Neural cell (in vitro differentiated cells): ENCODE data around the gene RRN3. TPM values are rescaled to one million over a fixed set of nuclear protein-coding genes. Genes with fewer than 3 reads are reported as not detected.

Experiments
- H2AFZ ChIP-seq: fragments of 200-600, 300-800 bp; sonication (generic), shearing (Covaris generic); 2 replicates; pipeline ENCODE4 v1.6.0; 2014; ENCODE audit warnings: low read depth, mild to moderate bottlenecking, antibody characterized with exemption, low read length, moderate library complexity
- H3F3A ChIP-seq: fragments of 200-600 bp; shearing (Covaris generic); 2 replicates; pipeline ENCODE4 v1.6.1; 2016; ENCODE audit warnings: mild to moderate bottlenecking, moderate library complexity, mixed read lengths, antibody characterized with exemption, low read length; ENCODE audit not compliant: insufficient read depth, poor library complexity, severe bottlenecking
- H3K27ac ChIP-seq: fragments of 200-600, 300-800 bp; sonication (generic), shearing (Covaris generic); 2 replicates; pipeline ENCODE4 v1.5.1; 2014; ENCODE audit warnings: mild to moderate bottlenecking, low read length, moderate library complexity
- H3K27me3 ChIP-seq: fragments of 300-800, 200-600 bp; sonication (generic), shearing (Covaris generic); 2 replicates; pipeline ENCODE4 v1.6.0; 2014; ENCODE audit warnings: mild to moderate bottlenecking, low read depth, low read length, moderate library complexity; ENCODE audit not compliant: insufficient read depth
- H3K36me3 ChIP-seq: fragments of 300-800, 200-600 bp; sonication (generic), shearing (Covaris generic); 2 replicates; pipeline ENCODE4 v1.5.1; 2014; ENCODE audit warnings: mild to moderate bottlenecking, antibody characterized with exemption, low read length, moderate library complexity; ENCODE audit not compliant: insufficient read depth
- H3K4me2 ChIP-seq: fragments of 300-800, 200-600 bp; sonication (generic), shearing (Covaris generic); 2 replicates; pipeline ENCODE4 v1.6.0; 2014; ENCODE audit warnings: mild to moderate bottlenecking, low read length
- H3K4me3 ChIP-seq: fragments of 300-800, 200-600 bp; sonication (generic), shearing (Covaris generic); 2 replicates; pipeline ENCODE4 v1.5.1; 2014; ENCODE audit warnings: mild to moderate bottlenecking, low read length, moderate library complexity
- H3K79me2 ChIP-seq: fragments of 200-600 bp; shearing (Covaris generic); replicated peaks from 2 replicates; pipeline ENCODE4 v1.6.0; 2014; ENCODE audit warnings: mild to moderate bottlenecking, low read length, moderate library complexity; ENCODE audit not compliant: insufficient read depth
- H3K9ac ChIP-seq: fragments of 300-800, 200-600 bp; sonication (generic), shearing (Covaris generic); 2 replicates; pipeline ENCODE4 v1.6.1; 2016; ENCODE audit warnings: mild to moderate bottlenecking, low read length, mixed read lengths
- H3K9me2 ChIP-seq: fragments of 200-600 bp; shearing (Covaris generic); 2 replicates; pipeline ENCODE4 v1.6.1; 2016; ENCODE audit warnings: mild to moderate bottlenecking, low read length, mixed read lengths; ENCODE audit not compliant: insufficient read depth
- H3K9me3 ChIP-seq: fragments of 200-600, 300-800 bp; sonication (generic), shearing (Covaris generic); 2 replicates; pipeline ENCODE4 v1.6.1; 2016; ENCODE audit warnings: mild to moderate bottlenecking, mixed run types, low read length, moderate library complexity, mixed read lengths
- H4K20me1 ChIP-seq: fragments of 200-600 bp; shearing (Covaris generic); 2 replicates; pipeline ENCODE4 v1.6.1; 2016; ENCODE audit warnings: mild to moderate bottlenecking, mixed run types; ENCODE audit not compliant: insufficient read depth
- CTCF ChIP-seq: fragments of 450-650 bp; IDR thresholded peaks from 2 replicates; pipeline ENCODE4 v1.5.1; 2014; ENCODE audit warnings: antibody characterized with exemption, mild to moderate bottlenecking, moderate library complexity; ENCODE audit not compliant: poor library complexity, severe bottlenecking
- EP300 ChIP-seq: fragments of 450-650 bp; conservative IDR thresholded peaks from 2 replicates; pipeline ENCODE4 v1.6.1; 2014; ENCODE audit warnings: antibody characterized with exemption, mild to moderate bottlenecking, moderate library complexity; ENCODE audit not compliant: poor library complexity, severe bottlenecking
- EZH2 ChIP-seq: fragments of 200-600, 300-800 bp; shearing (Covaris generic), sonication (generic); IDR thresholded peaks from 2 replicates; pipeline ENCODE4 v1.6.1; 2014; ENCODE audit warnings: antibody characterized with exemption, low read length, borderline replicate concordance, mild to moderate bottlenecking; ENCODE audit not compliant: insufficient read depth, poor library complexity, severe bottlenecking
- MXI1 ChIP-seq: fragments of 450-650 bp; conservative IDR thresholded peaks from 2 replicates; pipeline ENCODE4 v1.6.1; 2014; ENCODE audit warnings: antibody characterized with exemption, mild to moderate bottlenecking; ENCODE audit not compliant: poor library complexity, severe bottlenecking
- POLR2AphosphoS5 ChIP-seq: IDR thresholded peaks from 2 replicates; pipeline ENCODE4 v1.6.1; 2012
- RAD21 ChIP-seq: fragments of 450-650 bp; conservative IDR thresholded peaks from 2 replicates; pipeline ENCODE4 v1.6.1; 2014; ENCODE audit warnings: antibody characterized with exemption, mild to moderate bottlenecking, moderate library complexity
- REST ChIP-seq: IDR thresholded peaks from 2 replicates; pipeline ENCODE4 v1.6.1; 2012; ENCODE audit warnings: borderline replicate concordance
- SMC3 ChIP-seq: fragments of 450-650 bp; conservative IDR thresholded peaks from 2 replicates; pipeline ENCODE4 v1.6.1; 2014; ENCODE audit warnings: antibody characterized with exemption, mild to moderate bottlenecking, moderate library complexity; ENCODE audit not compliant: poor library complexity
- TAF1 ChIP-seq: IDR thresholded peaks from 2 replicates; pipeline ENCODE4 v1.6.1; 2012; ENCODE audit warnings: low read depth
- polyA plus RNA-seq: library from polyadenylated mRNA; depleted of rRNA; stranded (reverse); fragments of >200 nt; gene quantifications from 2 replicates; pipeline ENCODE4 v1.2.3, GENCODE V29; 2014

Gene RRN3
- polyA plus RNA-seq, 1 donor from 2014 or later: 95.4 TPM

GRCh38 chr16:15059324-15059723 is 34.7 kb downstream of the RRN3 start:
- no peak overlapping the region for H3K9ac ChIP-seq
- TF ChIP-seq EZH2 (no peak), TAF1 (no peak), POLR2AphosphoS5 (no peak), REST (no peak), RAD21 (no peak)
- no peak overlapping the region for H3K27ac ChIP-seq
- H3K79me2 ChIP-seq: peaks cover 4% of the 10 kb centered on the region
- H3K9me3 ChIP-seq: no peaks in the 10 kb centered on the region
- no peaks in the 10 kb centered on the region for H3F3A ChIP-seq
- no peak overlapping the region for H3K4me3 ChIP-seq
- H3K27me3 ChIP-seq: no peaks in the 10 kb centered on the region
- no peaks in the 10 kb centered on the region for H4K20me1 ChIP-seq
- no peak overlapping the region for H3K4me2 ChIP-seq
- peaks cover 10% of the 10 kb centered on the region for H3K36me3 ChIP-seq
- no peak overlapping the region for H2AFZ ChIP-seq
- H3K9me2 ChIP-seq: no peaks in the 10 kb centered on the region

- TF ChIP-seq RAD21: no peak
- TF ChIP-seq EP300: no peak
- no peak for TF ChIP-seq CTCF
- TF ChIP-seq MXI1: no peak
- no peak for TF ChIP-seq TAF1
- no peak for TF ChIP-seq SMC3
- no peak for TF ChIP-seq REST
- Histone ChIP-seq H3K27ac (no peak overlapping the region), H3K4me3 (no peak overlapping the region), H3K4me2 (no peak overlapping the region), H3K36me3 (peaks cover 10% of the 10 kb centered on the region), H3K9ac (no peak overlapping the region), H3F3A (no peaks in the 10 kb centered on the region), H3K9me2 (no peaks in the 10 kb centered on the region), H4K20me1 (no peaks in the 10 kb centered on the region), H3K9me3 (no peaks in the 10 kb centered on the region), H2AFZ (no peak overlapping the region), H3K27me3 (no peaks in the 10 kb centered on the region), H3K79me2 (peaks cover 4% of the 10 kb centered on the region)
Measured at GRCh38 chr16:15057681-15058417, 36.2 kb downstream of the RRN3 start.
